D721Med (cell line): Measurements from ENCODE around the gene KICS2.
A peak's percentile ranks its signal among the peaks of the same experiment; 100 is the strongest.

Experiments
- DNase-seq: peaks from one replicate; pipeline ENCODE4 v3.0.0; 2011; ENCODE audit warnings: low spot score; ENCODE audit not compliant: insufficient read length
- FAIRE-seq: peaks from 2 replicates; lab custom pipeline; 2011; peaks lifted over from hg19 to GRCh38; lab: Jason Lieb, UNC
- CTCF ChIP-seq: IDR thresholded peaks from 2 replicates; pipeline ENCODE4 v1.5.1; 2012; ENCODE audit warnings: mild to moderate bottlenecking, control low read depth; ENCODE audit not compliant: insufficient read depth; ENCODE audit errors: missing control alignments

KICS2 gene

DNA sequence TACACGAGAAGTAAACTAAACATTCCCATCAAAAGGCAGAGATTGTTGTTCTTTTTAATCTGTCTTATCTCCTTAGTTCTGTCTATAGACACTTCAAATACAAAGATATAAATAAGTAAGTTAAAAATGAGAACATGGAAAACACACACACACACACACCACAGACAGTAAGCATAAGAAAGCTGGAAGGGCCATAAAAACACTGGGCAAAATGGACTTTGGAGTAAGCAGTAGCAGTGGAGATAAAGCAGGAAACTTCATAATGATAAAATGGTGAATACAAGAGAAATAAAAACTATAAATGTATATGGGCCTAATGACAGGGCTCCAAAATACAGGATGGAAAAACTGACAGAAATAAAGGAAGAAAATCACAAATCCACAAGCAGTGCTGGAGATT is 32.6 kb downstream of the KICS2 start:
- DNase-seq (no peak), FAIRE-seq (no peak)
- TF ChIP-seq CTCF: no peak

DNA sequence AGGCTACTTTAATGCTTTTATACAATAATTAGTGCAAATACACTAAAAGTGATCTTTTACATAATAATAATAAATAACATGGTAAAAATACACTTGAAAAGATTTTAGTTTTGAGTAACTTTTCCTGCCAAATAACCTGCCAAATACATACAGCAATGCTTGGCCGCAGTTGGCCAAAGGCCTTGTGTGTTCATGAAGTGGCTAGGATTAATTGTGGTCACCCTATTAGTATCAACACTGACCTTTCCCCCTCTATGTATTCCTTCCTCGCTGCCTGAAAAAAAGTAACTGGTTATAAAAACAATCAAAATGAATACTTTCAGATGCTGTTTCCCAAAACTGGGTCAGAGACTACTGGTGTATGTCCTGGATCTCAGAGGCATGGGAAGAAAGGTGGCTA is 34.3 kb downstream of the KICS2 start:
- no peak for FAIRE-seq
- DNase-seq: no peak
- TF ChIP-seq CTCF: no peak

GRCh38 chr12:64187370-64187769 is 34.7 kb downstream of the KICS2 start:
- DNase-seq: no peak
- no peak for TF ChIP-seq CTCF
- no peak for FAIRE-seq

DNA sequence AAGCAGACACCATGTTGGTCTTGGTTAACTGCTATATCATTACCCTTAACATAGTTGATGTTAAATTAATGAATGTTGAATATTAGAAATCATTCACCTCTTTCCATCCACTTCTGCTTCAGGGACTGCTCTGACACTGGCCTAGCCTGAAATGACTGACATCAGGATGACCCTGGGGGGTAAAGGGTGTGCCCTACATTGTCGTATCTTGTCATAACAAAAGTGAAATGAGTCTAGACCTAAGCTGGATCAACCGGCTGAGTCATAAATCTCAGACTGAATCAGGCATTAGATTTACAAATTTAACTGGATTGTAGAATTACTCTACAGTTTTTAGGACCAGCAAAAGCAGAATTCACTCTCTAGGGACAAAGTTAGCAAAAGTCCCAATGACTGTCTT is 35.3 kb downstream of the KICS2 start:
- DNase-seq (no peak), FAIRE-seq (no peak)
- no peak for TF ChIP-seq CTCF

GRCh38 chr12:64184216-64184615 is 37.9 kb downstream of the KICS2 start:
- FAIRE-seq (no peak), DNase-seq (no peak)
- TF ChIP-seq CTCF: no peak

- FAIRE-seq (no peak), DNase-seq (no peak)
- TF ChIP-seq CTCF: peak; percentile 73
Observed at GRCh38 chr12:64181430-64182291, 40.4 kb downstream of the KICS2 start.

DNA sequence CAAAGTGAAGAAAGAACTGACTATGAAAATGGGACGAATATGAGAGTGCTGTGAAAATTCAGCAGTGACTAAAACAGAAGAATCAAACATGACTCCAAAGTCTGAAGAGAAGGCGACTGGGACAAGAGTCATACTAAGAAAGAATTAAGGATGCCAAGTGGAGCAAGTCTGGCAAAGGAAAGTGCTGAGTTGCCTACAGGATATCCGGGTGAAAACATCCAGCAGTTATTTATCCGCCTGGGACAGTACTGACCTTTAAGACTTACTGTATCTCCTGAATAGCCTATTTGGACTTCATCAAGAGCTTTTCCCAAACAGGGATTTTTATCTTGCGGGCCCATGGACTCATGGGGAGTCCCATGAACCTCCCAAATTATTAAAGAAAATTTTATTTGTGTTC is 41.1 kb downstream of the KICS2 start:
- no peak for TF ChIP-seq CTCF
- DNase-seq (no peak), FAIRE-seq (no peak)
